DOHH2 (cell line): Measurements from ENCODE around the gene SH3BP5L.

Experiments used
- H3F3A ChIP-seq: fragments of 200-600 bp; sonication (generic), shearing (Covaris generic); 2 replicates; pipeline ENCODE4 v1.6.0; 2016; ENCODE audit warnings: antibody characterized with exemption, mild to moderate bottlenecking; ENCODE audit not compliant: control insufficient read depth, insufficient read depth
- H3K27ac ChIP-seq: fragments of 200-600 bp; sonication (generic); 2 replicates; pipeline ENCODE4 v1.5.1; 2014; ENCODE audit warnings: low read depth, mild to moderate bottlenecking, low read length, moderate library complexity
- H3K27me3 ChIP-seq: fragments of 200-600 bp; sonication (generic); 2 replicates; pipeline ENCODE4 v1.6.1; 2014; ENCODE audit warnings: mild to moderate bottlenecking, low read length, mixed read lengths; ENCODE audit not compliant: control insufficient read depth
- H3K36me3 ChIP-seq: fragments of 200-600 bp; sonication (generic); 2 replicates; pipeline ENCODE4 v1.6.1; 2014; ENCODE audit warnings: mild to moderate bottlenecking, low read length, moderate library complexity, mixed read lengths; ENCODE audit not compliant: control insufficient read depth
- H3K4me1 ChIP-seq: fragments of 200-600 bp; sonication (generic); 2 replicates; pipeline ENCODE4 v1.6.1; 2014; ENCODE audit warnings: mild to moderate bottlenecking, low read length, mixed read lengths; ENCODE audit not compliant: control insufficient read depth
- H3K4me2 ChIP-seq: fragments of 200-600 bp; sonication (generic); 2 replicates; pipeline ENCODE4 v1.6.0; 2014; ENCODE audit warnings: mild to moderate bottlenecking, low read length, moderate library complexity
- H3K4me3 ChIP-seq: fragments of 200-600 bp; sonication (generic); 2 replicates; pipeline ENCODE4 v1.5.1; 2014; ENCODE audit warnings: mild to moderate bottlenecking, low read length, mixed read lengths
- H3K79me2 ChIP-seq: fragments of 200-600 bp; sonication (generic); 2 replicates; pipeline ENCODE4 v1.6.1; 2014; ENCODE audit warnings: mild to moderate bottlenecking, low read length, mixed read lengths; ENCODE audit not compliant: control insufficient read depth
- H3K9me2 ChIP-seq: fragments of 200-600 bp; sonication (generic); replicated peaks from 2 replicates; pipeline ENCODE4 v1.6.1; 2014; ENCODE audit warnings: mild to moderate bottlenecking, low read length, mixed read lengths; ENCODE audit not compliant: control insufficient read depth
- H3K9me3 ChIP-seq: fragments of 200-600 bp; sonication (generic); 2 replicates; pipeline ENCODE4 v1.6.1; 2014; ENCODE audit warnings: antibody characterized with exemption, low read length, mixed read lengths; ENCODE audit not compliant: control insufficient read depth, insufficient read depth
- H4K20me1 ChIP-seq: fragments of 200-600 bp; sonication (generic); 2 replicates; pipeline ENCODE4 v1.6.0; 2014; ENCODE audit warnings: low read depth, mild to moderate bottlenecking, antibody characterized with exemption, low read length, moderate library complexity; ENCODE audit not compliant: control insufficient read depth, insufficient read depth
- CTCF ChIP-seq: fragments of 200-600 bp; sonication (generic); IDR thresholded peaks from one replicate; pipeline ENCODE4 v1.5.1; 2014; ENCODE audit warnings: antibody characterized with exemption, mild to moderate bottlenecking, low read depth, low read length; ENCODE audit not compliant: poor library complexity, severe bottlenecking
- EZH2phosphoT487 ChIP-seq: fragments of 200-600 bp; sonication (generic); IDR thresholded peaks from 2 replicates; pipeline ENCODE4 v1.6.1; 2017; ENCODE audit warnings: borderline replicate concordance, mild to moderate bottlenecking, antibody characterized with exemption, low read length, moderate library complexity, mixed read lengths

The SH3BP5L gene

GRCh38 chr1:248862695-248862997 lies 36.9 kb upstream of the SH3BP5L start:
- Histone ChIP-seq H3F3A (no peaks in the 10 kb centered on the region; the same call in 1 of the 2 replicates), H3K4me1 (peaks cover 37% of the 10 kb centered on the region), H3K9me2 (no peaks in the 10 kb centered on the region), H3K79me2 (peaks cover 9% of the 10 kb centered on the region), H3K27ac (0 out of 2 replicates have a peak overlapping the region, but pooled peaks have one; percentile 19), H4K20me1 (no peaks in the 10 kb centered on the region), H3K9me3 (no peaks in the 10 kb centered on the region), H3K4me3 (peak overlapping the region; percentile 87), H3K36me3 (no peaks in the 10 kb centered on the region), H3K4me2 (peak overlapping the region; percentile 92), H3K27me3 (no peaks in the 10 kb centered on the region)
- TF ChIP-seq CTCF (no peak), EZH2phosphoT487 (no peak)

- no peak overlapping the region for H3K4me2 ChIP-seq
- peaks cover 19% of the 10 kb centered on the region for H3K79me2 ChIP-seq
- TF ChIP-seq CTCF (no peak), EZH2phosphoT487 (no peak)
- H3K27ac ChIP-seq = no peak overlapping the region
- H3K4me1 ChIP-seq = peaks cover 47% of the 10 kb centered on the region
- H3F3A ChIP-seq = no peaks in the 10 kb centered on the region; the same call in 1 of the 2 replicates
- H4K20me1 ChIP-seq = no peaks in the 10 kb centered on the region
- H3K9me3 ChIP-seq = no peaks in the 10 kb centered on the region
- no peak overlapping the region for H3K4me3 ChIP-seq
- no peaks in the 10 kb centered on the region; the same call in none of the 2 replicates for H3K36me3 ChIP-seq
- H3K9me2 ChIP-seq = no peaks in the 10 kb centered on the region
- H3K27me3 ChIP-seq = no peaks in the 10 kb centered on the region
Observed at GRCh38 chr1:248861616-248862015, 35.9 kb upstream of the SH3BP5L start.

GRCh38 chr1:248860007-248860406 lies 34.3 kb upstream of the SH3BP5L start:
- TF ChIP-seq CTCF = no peak
- no peak for TF ChIP-seq EZH2phosphoT487
- Histone ChIP-seq H3K27me3 (no peaks in the 10 kb centered on the region), H3K27ac (no peak overlapping the region), H3K9me3 (no peaks in the 10 kb centered on the region), H3K4me3 (peak overlapping the region; percentile 87), H4K20me1 (no peaks in the 10 kb centered on the region), H3K4me1 (peaks cover 52% of the 10 kb centered on the region), H3K4me2 (peak overlapping the region; percentile 85), H3F3A (no peaks in the 10 kb centered on the region; the same call in 1 of the 2 replicates), H3K9me2 (no peaks in the 10 kb centered on the region), H3K36me3 (peaks cover 15% of the 10 kb centered on the region), H3K79me2 (peaks cover 19% of the 10 kb centered on the region)
